ENCODE results near the gene TOE1.
A peak's percentile ranks its signal among the peaks of the same experiment; 100 is the strongest.
"Not testable (repeated sequence)": the region's sequence is repeated elsewhere in the genome, so short reads cannot be mapped to it uniquely, and the experiment has no call there.

Gene TOE1

GRCh38 chr1:45355683-45356082, 15.7 kb downstream of the TOE1 start:
- no peak for DNase-seq (ENCODE audit: low read depth in 2 of 2)

- DNase-seq (ENCODE audit: low read depth in 2 of 2) = no peak
Measured at GRCh38 chr1:45356186-45356585, 16.2 kb downstream of the TOE1 start.

DNA sequence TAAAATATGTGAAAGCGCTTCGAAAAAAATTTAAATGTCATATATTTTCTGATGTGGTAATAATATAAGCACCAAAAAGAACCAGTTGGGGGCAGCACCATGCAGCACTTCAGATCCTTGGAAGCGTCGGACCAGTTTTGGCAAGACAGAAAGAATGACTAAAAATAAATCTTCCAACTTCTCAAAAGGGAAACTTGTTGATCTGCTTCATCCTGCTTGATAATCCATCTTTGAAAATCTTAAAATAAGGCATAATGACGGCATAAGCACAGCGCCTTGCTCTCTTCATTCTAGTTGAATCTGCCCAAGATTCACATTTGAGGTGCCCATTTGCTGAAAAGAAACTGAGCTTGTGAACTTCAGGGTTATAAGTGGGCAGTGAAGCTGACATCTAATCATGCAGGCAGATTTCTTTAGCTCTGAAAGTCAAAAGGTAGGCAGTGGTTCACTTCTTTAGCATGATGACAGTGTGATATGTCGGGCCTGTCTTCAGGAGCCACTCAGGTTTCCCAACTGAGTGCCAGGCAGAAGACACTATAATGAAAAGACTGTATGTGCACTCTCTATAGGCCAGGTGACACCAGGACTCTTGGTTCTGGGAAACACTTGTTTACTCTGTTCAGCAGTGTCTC, 20.0 kb downstream of the TOE1 start:
- DNase-seq (ENCODE audit: low read depth in 2 of 2) = peak in 1 of 2 donors; percentile 45

GRCh38 chr1:45360981-45361380, 21.0 kb downstream of the TOE1 start:
- DNase-seq (ENCODE audit: low read depth in 2 of 2) = not testable (repeated sequence)

GRCh38 chr1:45364294-45364693, 24.3 kb downstream of the TOE1 start:
- no peak for DNase-seq (ENCODE audit: low read depth in 2 of 2)

- no peak for DNase-seq (ENCODE audit: low read depth in 2 of 2)
Measured at GRCh38 chr1:45365051-45365450, 25.1 kb downstream of the TOE1 start.

GRCh38 chr1:45370575-45370974, 30.6 kb downstream of the TOE1 start:
- DNase-seq (ENCODE audit: low read depth in 2 of 2) = no peak

- no peak for DNase-seq (ENCODE audit: low read depth in 2 of 2)
Measured at GRCh38 chr1:45373573-45373972, 33.6 kb downstream of the TOE1 start.

GRCh38 chr1:45375104-45376090, 35.4 kb downstream of the TOE1 start:
- DNase-seq (ENCODE audit: low read depth in 2 of 2) = no peak

DNA sequence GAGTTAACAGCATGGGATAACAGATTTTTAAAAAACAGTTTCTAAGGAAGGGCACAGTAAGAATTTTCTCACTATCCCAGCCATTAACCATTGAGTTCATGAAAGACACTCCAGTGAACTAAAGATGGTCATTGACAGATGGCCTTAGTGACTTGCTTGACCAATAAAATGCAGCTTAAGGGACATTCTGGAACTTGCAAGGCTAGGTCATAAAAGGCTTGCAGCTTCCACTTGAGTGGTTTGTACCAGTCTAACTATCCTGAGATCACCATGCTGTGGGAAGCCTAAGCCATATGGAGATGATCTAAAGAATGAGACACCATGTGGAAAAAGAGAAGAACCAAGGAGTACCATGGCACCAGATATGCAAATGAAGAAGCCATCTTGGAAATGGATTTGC, 38.2 kb downstream of the TOE1 start:
- no peak for DNase-seq (ENCODE audit: low read depth in 2 of 2)

GRCh38 chr1:45379524-45379923, 39.6 kb downstream of the TOE1 start:
- DNase-seq (ENCODE audit: low read depth in 2 of 2) = no peak

- DNase-seq (ENCODE audit: low read depth in 2 of 2) = no peak
Measured at GRCh38 chr1:45380125-45380524, 40.2 kb downstream of the TOE1 start.

DNA sequence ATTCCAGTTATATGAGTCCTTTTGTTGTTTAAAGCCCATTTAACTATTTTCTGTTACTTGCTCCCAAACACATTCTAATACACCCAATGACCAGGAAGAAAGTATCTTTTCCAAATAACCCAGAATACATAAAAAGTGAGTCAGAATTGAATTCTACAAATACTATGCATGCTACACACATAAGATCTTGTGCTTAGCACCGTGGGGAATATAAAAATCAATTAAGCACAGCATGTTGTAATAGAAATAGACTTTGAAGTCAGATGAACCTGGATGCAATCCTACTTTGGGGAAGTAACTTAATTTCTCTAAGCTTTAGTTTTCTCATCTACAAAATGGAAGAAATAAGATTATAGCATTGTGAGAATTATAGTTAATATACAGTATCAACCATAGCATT, 40.8 kb downstream of the TOE1 start:
- no peak for DNase-seq (ENCODE audit: low read depth in 2 of 2)

DNA sequence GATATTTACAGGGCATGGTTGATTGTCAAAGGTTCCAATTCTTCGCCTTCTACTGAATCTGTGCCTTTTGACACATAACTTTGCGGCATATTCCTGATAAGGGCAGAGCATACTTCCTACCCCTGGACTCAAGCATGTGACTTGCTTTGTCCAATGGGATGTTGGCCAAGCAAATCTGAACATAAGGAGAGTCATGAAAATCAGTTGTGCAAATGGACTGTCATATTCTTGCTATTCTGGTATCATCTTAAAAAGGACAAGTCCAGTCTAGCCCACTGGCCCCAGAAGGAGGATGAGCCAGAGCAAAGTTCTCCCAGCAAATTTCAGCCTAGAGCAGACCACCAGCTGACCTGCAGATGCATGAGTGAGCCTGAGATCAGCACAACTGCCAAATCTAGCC, 41.3 kb downstream of the TOE1 start:
- DNase-seq (ENCODE audit: low read depth in 2 of 2) = no peak

DNA sequence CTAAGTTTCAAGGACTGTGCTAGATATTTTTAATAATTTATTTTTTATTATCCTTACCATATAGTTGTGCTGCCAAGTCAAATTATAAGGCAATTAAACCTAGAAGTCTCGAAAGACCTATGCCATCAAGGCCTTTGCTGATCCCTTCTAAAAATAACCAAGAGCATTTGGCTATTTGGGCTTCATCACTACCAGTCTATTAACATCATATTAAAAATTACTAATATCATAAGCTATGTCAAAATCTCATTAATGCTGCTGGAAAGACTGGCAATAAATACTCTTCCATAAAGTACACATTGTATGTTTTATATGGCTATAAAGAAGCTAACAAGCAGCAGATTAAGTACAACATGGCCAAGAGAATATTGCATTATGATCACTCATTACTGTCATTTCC, 43.2 kb downstream of the TOE1 start:
- no peak for DNase-seq (ENCODE audit: low read depth in 2 of 2)

- DNase-seq (ENCODE audit: low read depth in 2 of 2) = not testable (repeated sequence)
Measured at GRCh38 chr1:45384213-45384612, 44.2 kb downstream of the TOE1 start.

GRCh38 chr1:45385302-45385701, 45.3 kb downstream of the TOE1 start:
- DNase-seq (ENCODE audit: low read depth in 2 of 2) = no peak

GRCh38 chr1:45386219-45386618, 46.2 kb downstream of the TOE1 start:
- no peak for DNase-seq (ENCODE audit: low read depth in 2 of 2)

All from stimulated activated CD4-positive, alpha-beta T cell treated with anti-CD3 and anti-CD28 coated beads, Interleukin-15, amount 100 ng/mL, for 48 hours (primary cell).